Measurements from ENCODE around the gene ARSG. TPM values are rescaled to one million over a fixed set of nuclear protein-coding genes. Genes with fewer than 3 reads are reported as not detected.
"Not testable (repeated sequence)": the region's sequence is repeated elsewhere in the genome, so short reads cannot be mapped to it uniquely, and the experiment has no call there.

The ARSG gene
- total RNA-seq, 1 donor from 2014 or later: 5.5 TPM

DNA sequence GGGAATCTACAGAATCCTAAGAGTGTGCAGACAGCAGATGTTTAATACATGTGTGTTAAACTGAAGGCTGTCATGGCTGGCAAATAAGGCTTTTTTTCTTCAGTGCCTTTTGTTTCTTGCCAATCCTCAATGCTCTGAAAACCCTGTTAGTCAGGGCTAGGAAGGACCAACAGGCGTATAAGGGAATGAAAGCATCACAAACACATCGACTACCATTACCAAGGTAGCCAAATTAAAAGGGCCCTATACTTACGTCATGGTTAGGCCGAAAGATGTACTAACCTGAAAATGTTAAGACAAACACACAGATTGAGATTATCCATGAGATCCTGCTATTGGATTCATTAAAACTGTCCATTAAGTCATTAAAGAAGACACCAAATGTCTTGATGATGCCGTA lies 13.5 kb upstream of the ARSG start:
- DNase-seq (ENCODE audit: low spot score): no peak

DNA sequence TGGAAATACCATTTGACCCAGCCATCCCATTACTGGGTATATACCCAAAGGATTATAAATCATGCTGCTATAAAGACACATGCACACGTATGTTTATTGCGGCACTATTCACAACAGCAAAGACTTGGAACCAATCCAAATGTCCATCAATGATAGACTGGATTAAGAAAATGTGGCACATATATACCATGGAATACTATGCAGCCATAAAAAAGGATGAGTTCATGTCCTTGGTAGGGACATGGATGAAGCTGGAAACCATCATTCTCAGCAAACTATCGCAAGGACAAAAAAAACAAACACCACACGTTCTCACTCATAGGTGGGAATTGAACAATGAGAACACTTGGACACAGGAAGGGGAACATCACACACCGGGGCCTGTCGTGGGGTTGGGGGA lies 9.3 kb upstream of the ARSG start:
- DNase-seq (ENCODE audit: low spot score): not testable (repeated sequence)

DNA sequence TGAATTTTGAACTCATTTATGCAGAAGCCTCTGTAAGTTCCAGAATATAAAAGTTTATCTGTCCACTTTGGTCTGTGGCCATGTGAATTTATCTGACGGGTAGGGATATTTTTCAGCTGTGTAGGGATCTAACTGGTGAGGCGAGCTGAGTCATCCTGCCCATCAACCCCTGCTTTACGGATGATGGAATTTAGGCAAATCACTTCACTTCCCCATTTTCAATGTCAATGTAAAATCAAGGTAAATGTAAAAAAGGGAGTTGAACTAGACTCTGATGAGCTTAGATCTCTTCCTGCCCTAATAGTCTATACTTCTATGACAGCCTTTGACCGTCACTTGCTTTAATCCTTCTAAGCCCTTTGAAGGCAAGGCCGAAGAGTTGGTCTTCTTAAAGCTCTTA lies 2.9 kb upstream of the ARSG start:
- DNase-seq (ENCODE audit: low spot score): no peak

DNA sequence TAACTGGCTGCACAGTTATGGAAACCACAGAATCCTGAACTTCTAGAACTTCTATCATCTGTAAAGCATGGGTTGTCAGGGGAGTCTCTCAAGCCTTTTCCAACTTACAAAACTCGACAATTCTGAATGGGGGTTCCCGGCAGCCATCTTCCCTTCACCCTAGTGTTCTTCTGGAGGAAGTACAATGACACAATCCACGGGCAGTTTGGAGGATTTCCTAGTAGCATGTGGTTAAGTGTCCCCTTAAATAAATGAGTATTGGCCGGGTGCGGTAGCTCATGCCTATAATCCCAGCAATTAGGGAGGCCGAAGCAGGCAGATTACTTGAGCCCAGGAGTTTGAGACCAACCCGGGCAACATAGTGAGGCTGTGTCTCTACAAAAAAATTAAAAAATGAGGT lies 2.5 kb upstream of the ARSG start:
- DNase-seq (ENCODE audit: low spot score): no peak

DNA sequence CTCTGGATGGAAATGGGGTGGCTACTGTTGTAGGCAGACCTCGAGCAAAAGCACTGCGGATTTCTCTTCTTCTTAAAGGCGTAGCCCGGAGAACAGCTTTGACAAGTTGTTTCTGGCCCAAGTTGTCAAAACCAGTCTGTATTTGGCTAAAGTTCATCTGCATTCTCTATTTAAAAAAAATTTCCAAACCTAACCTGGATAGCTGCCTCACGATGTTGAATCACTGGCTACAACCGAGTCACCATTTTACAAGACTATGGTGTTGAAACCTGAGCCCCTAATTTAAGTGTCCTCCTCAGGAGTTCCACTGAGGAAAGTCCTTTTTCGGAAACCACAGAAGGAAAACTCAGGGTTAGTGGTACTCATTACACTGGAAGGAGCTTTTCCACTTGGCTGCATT lies 1.8 kb upstream of the ARSG start:
- no peak for DNase-seq (ENCODE audit: low spot score)

DNA sequence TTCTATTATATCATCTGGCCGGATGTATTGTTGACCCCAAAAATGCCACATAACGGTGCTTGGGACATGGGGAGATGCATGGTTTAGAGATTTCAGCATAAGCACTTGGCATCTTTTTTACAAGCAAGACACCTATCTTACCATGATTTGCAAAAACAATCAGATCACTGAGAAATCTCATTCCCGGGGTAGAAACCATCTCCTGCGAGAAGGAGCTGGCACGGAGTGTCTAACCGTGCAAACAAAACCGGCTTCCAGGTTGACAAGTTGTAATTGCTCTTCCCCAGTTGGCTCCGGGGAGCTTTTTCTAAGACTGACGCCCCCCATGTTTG lies 1.4 kb upstream of the ARSG start:
- DNase-seq (ENCODE audit: low spot score): no peak

DNA sequence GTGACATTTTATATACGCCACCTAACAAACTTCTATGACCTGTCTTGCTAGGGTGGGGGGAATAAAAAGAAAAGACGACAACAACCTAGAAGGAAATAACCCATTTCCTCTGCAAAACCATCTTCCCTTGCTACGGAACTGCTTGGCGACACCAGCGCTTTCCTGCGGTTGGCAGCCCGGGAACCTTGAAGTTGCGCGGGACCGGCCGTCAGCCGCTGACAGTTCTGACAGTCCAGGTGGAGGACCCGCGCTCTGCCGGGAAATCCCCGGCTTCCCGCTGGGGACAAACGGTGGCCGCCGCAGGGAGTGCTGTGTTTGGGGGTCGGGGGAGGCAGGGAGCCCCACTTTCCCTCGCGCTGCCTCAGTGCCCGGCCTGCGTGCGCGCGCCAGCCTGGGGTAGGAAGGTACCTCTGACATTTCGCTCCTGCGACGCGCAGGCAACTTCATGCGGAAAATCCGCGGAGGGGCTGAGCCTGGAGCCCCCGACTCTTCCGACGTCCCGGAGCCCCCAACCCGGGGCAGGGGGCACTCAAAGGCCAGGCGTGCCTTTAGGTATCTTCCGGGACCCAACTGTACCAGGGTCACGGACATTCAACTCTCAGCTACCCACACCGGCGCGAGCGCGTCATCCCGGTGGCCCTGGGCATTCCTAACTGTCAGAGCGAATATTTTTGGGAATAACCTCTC lies 884 bp upstream of the ARSG start:
- no peak for DNase-seq (ENCODE audit: low spot score)

DNA sequence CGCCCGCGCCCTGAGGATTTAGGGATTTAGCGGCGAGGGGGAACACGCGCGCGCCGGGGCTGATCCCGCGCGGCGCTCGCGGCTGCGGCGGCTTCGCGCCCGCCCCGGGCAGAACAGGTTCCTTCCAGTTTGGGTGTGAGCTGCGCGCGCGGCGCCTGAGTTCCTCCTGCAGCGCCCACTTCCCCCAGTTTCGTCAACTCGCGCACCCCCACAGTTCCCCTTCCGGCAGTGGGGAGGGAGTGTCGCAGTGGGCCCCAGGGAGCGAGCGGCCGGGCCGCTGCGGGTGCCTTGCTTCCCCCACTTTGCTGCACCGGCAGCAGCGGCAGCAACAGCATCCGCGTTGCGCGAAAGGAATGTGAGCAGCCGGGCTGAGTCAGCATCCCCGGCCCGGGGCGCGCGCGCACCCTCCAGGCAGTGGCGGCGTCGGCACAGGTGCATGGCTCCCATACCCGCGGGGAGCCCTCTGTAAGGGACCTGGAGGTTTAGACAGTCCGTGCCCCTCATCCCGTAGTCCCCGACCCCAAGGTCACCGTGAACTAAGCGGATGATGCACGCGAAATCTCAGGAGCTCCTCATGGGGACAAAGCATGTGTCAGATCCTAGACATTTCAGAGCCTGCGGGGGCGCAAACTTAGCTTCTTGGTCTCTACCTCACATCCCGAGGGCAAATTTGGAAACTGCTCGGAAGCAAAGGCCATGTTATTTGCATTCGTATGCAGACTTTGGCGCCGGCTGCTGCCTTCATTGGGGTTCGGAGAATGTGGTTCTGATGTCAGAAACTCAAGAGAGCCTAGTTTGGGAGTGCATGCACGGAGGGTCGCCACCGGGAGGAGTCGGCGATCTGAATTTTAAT lies 767 bp downstream of the ARSG start:
- peak; percentile 66 for DNase-seq (ENCODE audit: low spot score)

DNA sequence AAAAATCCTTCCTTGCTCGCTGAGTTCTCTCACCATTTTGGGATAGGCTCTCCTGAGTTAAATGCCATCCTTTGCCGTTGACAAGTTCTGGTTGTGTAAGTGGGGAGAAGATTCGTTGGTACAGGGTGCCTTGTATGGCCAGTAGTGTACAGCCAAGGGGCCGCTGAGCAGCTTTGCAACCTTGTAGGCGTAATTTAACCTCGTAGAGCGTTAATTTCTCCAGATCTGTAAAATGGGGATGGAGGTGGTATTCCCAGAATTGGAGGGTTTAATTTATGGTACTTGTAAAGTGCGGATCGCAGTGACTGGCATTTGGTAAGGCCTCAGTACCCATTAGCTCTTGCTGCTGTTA lies 1.4 kb downstream of the ARSG start:
- no peak for DNase-seq (ENCODE audit: low spot score)

DNA sequence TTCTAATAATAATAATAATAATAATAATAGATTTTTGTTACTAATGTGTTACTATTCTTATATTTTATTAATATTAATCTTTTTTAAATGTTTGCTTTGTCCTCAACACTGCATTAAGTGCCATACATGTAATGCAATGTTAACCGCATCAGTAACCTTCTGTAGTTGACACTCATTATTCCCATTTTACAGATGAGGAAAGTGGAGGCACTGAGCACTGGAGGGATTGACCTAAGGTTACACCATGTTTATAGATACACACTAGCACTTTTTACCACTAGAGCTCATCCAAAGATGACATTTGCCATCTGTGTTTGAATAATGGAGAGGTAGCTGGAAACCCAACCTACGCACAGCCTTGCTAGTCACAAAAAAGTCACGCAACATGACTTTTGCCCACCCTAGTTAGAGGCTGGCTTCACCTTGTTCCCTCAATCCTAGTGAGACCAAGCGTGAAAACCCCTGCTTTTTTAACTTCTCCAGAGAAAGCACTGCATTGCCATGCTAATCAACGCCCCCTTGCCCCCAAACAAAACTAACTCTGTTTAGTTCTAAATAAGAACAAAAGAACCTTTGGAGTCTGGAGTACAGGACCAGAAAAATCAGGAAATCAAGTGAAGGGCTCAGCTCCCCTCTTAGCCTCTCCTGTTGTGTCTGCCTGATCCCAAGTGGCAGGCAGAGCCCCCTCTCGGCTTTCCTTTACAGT lies 2.3 kb downstream of the ARSG start:
- no peak for DNase-seq (ENCODE audit: low spot score)

DNA sequence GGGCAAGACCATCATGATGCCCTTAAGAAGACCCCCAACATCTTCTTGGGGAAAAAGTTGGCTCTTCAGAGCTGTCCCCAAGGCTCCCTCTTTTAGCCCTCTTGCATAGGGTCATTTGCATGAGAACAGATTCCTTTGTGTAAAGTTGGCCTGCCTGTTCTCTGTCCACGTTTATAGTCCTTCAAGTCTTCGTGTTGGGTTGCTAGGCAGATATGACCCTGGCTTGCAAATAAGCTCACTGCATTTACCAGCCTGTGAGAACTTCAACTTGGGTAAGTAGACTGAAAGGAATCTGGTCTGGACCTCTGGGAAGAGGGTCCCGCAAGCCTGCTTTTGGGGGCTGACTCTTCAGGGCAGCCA lies 2.9 kb downstream of the ARSG start:
- DNase-seq (ENCODE audit: low spot score): no peak

DNA sequence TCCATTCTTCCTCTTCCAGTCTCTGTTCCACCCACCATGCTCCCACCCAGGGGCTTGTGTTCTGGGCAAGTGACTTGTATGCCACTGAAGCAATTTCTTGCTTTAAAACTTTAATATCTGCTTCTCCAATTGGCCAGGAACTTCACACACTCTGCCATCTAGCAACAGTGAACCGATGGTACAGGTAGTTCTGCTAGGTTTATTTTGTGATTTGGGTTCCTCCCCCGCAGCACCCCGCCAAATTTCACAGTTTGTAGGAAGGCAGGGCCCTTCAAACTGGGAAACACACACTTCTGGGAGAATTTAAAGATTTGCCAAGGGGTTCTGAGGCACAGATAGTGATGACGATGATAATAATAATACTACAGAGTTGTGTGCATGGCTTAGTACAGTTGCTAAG lies 3.3 kb downstream of the ARSG start:
- DNase-seq (ENCODE audit: low spot score): no peak

DNA sequence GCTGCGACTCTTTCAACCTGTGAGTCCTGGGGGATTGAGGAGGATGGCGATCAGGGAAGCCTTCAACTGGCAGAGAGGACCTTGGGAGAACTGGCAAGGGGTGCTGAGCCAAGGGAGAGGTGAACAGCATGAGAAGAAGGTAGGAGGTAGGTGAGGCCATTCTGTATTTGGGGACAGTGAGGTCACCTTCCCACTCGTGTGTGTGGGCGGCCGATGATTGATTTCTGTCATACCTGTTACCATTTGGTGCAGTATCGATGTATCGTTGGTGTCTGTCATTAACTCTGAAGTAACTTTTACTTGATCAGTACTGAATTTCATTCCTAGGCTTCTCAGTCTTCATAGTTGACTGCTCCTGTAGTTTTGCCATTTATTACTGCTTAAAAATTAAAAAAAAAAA lies 3.8 kb downstream of the ARSG start:
- DNase-seq (ENCODE audit: low spot score): no peak

DNA sequence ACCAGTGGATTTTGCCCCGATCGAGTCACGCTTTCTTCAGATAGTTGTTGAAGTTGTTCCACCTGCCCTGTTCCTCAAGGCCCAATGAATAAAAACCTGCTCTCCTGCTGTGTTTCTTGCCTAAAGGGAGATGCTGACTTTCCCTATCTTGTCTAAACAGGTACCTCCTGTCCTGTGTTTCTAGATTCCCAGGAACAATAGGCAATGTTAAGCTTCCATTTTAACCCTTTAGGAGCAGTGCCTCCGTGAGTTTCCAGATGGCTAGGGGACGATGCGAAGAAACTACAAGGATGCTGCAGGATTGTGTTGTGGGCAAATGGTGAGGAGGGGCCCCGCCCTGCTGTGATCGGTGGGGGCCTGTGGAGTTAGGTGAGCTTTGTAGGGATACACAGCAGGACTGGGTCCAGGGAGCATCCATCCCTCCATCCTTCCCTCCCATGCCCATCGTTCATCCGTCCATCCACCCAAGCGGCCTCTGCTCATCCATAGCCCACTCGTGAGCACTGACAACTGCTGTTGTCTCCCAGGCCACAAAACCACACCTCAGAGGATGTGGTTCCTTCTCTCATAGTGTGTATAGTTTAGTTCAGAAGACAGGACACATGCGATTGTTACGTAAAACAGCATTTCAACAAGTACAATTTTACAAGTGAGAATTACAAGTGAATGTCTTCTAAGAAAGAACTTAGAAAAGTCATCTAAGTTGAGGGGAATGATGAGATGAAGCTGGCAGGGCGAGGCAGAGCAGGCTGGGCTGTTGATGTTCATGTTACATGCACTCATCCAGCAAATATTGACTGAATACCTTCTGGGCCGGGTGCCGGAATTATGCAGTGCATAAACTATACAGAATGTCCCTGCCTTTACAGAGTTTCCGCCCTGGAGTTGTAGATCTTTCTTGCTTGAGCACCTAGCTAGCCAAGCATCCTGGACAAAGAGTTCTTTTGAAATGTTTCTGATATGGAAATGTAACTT lies 5.2 kb downstream of the ARSG start:
- DNase-seq (ENCODE audit: low spot score): no peak

DNA sequence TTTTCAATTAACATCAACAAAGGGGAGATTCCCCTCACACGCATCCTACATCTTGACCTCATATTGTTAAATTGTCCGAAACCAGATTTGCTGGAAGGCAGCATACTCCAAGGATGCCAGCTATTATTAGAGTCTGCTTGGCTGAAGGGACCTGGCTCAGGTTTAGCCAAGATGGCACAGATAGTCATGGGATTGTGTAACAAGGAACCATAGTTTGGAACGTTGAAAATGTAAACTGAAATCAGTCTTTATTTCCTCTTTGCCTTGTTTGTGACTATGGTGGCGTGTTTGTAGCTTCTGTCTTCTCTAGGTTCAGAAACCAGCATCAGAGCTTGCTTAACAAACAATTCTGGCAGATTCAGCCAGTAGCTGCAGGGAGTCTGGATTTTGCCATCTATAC lies 5.9 kb downstream of the ARSG start:
- no peak for DNase-seq (ENCODE audit: low spot score)

DNA sequence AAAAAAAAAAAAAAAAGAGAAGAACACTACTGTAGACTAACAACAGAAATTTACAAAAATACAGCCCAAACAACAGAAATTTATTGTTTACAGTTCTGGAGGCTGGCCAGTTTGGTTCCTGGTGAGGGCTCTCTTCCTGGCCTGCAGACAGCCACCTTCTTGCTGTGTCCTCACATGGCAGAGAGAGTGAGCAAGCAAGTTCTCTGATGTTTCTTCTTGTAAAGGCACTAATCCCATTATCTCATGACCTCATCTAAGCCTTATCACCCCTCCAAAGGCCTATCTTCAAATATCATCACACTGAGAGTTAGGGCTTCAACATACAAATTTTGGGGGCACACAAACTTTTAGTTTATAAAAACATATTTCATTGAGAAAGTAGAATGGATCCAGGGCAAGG lies 7.3 kb downstream of the ARSG start:
- no peak for DNase-seq (ENCODE audit: low spot score)

DNA sequence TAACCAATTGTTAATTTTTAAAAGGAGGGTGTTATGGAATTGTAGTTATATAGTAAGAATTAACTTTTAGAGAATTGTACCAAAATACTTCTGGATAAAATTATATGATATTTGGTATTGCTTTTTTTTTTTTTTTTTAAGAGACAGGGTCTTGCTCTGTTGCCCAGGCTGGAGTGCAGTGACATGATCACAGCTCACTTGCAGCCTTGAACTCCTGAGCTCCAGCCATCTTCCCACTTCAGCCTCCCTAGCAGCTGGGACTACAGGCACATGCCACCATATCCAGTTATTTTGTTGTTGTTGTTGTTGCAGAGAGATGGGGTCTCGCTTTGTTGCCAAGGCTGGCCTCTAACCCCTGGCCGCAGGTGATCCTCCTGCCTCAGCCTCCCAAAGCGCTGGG lies 8.5 kb downstream of the ARSG start:
- DNase-seq (ENCODE audit: low spot score): no peak

DNA sequence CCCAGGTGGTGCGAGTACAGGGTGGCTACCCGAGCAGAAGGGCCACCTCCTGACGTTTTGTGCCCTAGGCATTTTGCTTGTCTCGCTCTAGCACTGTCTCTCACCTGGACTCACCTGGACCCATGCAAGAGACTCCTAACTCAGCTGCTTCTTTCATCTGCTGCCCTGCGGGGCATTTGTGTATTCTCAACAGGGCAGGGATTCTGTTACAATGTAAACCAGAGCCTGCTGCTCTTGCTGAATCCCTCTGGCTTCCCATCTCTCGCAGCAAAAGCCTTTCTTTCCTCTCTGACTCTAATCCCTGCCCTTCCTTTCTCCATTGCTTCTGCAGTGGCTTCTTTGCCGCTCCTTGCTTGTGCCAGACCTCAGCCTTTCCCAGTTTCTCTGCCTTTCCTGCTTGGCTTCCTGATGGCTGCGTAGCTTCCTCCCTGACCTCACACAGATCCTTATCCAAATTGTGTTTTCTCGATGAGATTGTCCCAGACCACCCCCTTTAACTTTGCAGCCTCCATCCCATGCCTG lies 10.2 kb downstream of the ARSG start:
- no peak for DNase-seq (ENCODE audit: low spot score)

DNA sequence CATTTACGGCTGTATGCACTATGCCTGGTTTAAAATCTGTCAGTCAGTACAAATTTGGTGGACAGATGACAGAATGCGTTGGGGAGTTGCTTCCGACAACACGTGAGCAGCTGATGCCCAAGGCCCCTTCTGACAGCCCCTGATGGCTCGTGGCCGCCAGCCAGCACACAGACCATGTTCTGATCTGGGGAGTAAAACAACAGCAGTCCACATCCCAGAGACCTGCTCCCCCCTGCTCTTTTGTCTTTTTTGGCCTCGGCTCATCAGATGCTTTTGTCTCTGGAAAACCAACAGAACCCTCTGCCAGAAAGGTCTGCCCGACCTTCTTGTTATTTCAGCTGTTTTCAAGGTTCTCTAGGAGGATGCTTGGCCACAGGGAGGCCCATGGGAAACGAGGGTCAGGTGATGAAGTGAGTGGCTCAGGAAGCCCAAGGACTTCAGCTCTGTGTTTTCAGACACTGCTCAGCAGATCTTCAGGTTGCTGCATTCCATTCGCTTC lies 10.8 kb downstream of the ARSG start:
- no peak for DNase-seq (ENCODE audit: low spot score)

DNA sequence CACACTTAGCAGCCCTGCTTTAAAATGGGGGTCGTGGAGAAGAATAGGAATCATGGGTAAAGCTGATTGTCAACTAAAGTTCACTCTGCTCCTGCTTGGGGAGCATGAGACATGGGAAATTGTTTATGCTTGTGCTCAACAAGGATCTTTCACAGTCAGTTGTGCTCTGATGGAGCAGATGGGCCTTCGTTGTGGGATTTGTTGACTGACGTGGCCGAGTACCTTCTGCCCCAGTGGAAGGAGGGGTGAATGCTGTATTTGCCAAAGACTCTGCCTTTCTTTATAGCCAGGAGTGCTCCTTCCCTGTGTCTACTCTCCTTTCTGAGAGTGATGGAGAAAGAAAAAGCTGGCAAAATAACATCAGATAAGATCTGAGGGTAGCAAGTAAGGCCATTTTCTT lies 11.4 kb downstream of the ARSG start:
- no peak for DNase-seq (ENCODE audit: low spot score)

DNA sequence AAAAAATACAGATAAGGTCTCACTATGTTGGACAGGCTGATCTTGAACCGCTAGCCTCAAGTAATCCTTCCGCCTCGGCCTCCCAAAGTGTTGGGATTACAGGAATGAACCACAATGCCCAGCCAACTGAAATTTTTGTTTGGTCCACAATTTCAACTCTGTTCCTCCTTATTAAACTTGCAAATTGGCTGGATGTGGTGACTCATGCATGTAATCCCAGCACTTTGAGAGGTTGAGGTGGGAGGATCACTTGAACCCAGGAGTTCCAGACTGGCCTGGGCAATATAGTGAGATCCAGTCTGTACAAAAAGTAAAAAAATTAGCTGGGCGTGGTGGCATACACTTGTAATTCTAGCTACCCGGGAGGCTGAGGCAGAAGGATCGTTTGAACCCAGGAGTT lies 13.4 kb downstream of the ARSG start:
- DNase-seq (ENCODE audit: low spot score): no peak
